GM13977 (cell line): ENCODE measurements around the gene PLXNB3.

ENCODE experiments used
- DNase-seq: peaks from one replicate; pipeline ENCODE4 v3.0.0; 2012; ENCODE audit warnings: low spot score
- in situ Hi-C: fragments of 300-500 bp; cut with MboI; formaldehyde crosslinking; loops from one replicate; pipeline ENCODE4 v1.12.0; 2022; ENCODE audit warnings: low sequenced_read_pairs, low pct_unique_long_range_greater_than_20kb, mixed read lengths, inconsistent platforms; ENCODE audit not compliant: unreplicated experiment
- TF ChIP-seq, protein P1 (sequence below): IDR thresholded peaks from 2 replicates; pipeline ENCODE4 v1.5.1; 2012; ENCODE audit warnings: mild to moderate bottlenecking, control low read depth; ENCODE audit not compliant: insufficient read depth; ENCODE audit errors: extremely low read depth, missing control alignments

The PLXNB3 gene

DNA sequence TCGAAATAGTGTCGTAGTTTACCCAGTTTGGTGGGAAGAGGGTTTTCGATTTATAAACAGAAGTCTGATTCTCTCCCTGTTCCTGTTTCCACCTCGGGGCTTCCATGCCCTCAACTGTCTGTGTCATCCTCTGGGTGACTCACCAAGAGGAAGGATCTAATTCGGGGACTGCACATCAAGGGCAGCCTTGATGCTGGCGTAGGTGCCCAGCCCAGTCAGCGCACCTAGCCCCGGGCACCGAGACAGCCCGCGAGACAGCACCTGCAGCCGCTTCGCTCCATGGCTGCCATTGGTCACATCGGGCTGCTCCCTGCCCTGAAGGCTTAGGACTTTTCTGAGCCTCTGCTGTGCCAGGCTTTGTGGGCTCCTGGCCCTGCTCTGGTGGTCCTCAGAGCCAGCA lies 31.6 kb upstream of the PLXNB3 start:
- in situ Hi-C loops, result no loop called here
- DNase-seq, result no peak
- TF ChIP-seq, protein P1, sequence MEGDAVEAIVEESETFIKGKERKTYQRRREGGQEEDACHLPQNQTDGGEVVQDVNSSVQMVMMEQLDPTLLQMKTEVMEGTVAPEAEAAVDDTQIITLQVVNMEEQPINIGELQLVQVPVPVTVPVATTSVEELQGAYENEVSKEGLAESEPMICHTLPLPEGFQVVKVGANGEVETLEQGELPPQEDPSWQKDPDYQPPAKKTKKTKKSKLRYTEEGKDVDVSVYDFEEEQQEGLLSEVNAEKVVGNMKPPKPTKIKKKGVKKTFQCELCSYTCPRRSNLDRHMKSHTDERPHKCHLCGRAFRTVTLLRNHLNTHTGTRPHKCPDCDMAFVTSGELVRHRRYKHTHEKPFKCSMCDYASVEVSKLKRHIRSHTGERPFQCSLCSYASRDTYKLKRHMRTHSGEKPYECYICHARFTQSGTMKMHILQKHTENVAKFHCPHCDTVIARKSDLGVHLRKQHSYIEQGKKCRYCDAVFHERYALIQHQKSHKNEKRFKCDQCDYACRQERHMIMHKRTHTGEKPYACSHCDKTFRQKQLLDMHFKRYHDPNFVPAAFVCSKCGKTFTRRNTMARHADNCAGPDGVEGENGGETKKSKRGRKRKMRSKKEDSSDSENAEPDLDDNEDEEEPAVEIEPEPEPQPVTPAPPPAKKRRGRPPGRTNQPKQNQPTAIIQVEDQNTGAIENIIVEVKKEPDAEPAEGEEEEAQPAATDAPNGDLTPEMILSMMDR, result no peak

DNA sequence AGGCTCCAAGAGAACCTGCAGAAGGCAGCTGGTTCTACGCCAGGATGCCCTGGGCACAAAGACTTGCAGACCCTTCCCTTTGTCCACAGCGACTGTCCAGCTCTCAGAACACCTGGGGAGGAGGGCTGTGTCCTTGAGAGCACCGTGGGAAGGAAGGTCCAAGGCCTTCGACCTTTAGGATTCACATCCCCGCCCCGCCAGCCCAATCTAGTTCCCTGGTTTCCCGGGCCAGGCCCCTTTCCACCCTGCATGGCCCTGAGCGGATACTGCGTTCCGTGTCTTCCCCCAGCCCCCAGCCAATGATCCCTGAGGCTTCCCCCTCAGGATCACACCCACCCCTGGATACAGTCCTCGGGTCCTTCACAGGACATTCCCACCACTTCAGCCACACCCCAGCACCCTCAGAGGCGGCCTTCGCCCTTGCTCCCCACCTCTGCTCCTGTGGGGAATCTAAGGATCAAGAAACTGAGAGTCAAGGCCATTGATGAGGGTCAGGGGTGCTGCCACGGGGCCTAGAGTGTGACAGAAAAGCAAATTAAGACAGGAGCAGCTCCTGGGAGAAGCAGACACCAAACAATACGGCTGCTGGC lies 30.3 kb upstream of the PLXNB3 start:
- in situ Hi-C loops, result no loop called here
- TF ChIP-seq, protein P1, result no peak
- no peak for DNase-seq

DNA sequence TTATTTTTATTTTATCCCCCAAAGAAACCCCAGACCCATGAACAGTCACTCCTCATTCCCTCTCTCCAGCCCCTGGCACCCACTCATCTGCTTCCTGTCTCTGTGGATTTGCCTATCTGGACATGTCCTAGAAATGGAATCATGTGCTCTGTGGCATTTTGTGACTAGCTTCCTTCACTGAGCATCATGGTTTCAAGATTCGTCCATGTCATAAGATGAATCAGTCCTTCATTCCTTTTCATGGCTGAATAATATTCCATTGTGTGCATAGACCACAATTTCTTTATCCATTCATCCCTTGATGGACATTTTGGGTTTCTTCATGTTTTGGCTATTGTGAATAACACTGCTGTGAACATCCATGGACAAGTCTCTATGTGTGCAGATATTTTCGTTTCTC lies 29.2 kb upstream of the PLXNB3 start:
- DNase-seq, result peak; percentile 4
- in situ Hi-C loops, result no loop called here
- TF ChIP-seq, protein P1, result no peak

DNA sequence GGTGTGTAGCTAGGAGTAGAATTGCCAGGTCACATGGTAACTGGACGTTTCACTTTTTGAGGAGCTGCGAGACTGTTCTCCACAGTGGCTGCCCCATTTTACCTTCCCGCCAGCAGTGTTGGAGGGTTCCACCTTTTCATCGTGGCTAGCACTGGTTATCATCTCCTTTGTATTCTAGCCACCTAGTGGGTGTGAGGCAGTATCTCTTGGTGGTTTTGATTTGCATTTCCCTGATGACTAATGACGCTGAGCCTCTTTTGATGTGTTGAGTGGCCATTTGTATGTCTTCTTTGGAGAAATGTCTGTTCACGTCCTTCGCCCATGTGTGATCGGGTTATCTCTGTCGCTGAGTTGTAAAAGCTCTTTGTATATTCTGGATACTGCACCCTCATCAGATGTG lies 28.8 kb upstream of the PLXNB3 start:
- DNase-seq, result peak; percentile 40
- in situ Hi-C loops, result no loop called here

DNA sequence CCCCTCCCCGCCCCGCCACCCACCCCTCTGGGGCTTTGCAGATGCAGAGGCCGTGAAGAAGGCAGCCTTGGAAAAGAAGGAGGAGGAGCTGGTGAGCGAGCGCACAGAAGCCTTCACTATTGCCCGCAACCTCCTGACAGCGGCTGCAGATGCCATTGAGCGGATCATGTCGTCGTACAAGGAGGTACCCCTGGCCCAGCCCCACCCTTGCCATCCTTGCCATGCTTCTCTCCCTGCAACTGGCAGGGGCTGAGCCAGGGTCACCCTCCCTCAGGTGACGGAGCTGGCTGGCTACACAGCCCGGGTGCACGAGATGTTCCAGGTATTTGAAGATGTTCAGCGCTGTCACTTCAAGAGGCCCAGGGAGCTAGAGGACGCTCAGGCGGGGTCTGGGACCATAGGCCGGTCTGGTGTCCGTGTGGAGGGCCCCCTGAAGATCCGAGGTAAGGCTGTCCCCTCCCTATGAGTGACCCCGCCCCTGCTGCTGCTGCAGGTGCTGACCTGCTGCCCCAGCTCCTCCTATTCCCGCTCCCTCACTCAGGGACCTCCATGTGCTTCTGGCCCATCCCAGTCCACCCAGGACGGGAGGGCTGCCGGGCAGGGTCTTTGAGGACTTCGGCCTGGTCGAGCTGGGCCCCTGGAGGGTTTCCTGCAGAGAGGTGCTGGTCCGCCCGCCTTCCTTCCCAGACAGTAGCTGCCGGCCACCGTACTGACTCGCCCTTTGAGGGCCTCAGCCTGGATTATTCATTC lies 27.8 kb upstream of the PLXNB3 start:
- peak; percentile 14 for DNase-seq
- in situ Hi-C loops, result no loop called here
- TF ChIP-seq, protein P1, result no peak

More for the DNA sequence above, 28.8 kb upstream of the PLXNB3 start:
- TF ChIP-seq, protein P1, result peak; percentile 18

DNA sequence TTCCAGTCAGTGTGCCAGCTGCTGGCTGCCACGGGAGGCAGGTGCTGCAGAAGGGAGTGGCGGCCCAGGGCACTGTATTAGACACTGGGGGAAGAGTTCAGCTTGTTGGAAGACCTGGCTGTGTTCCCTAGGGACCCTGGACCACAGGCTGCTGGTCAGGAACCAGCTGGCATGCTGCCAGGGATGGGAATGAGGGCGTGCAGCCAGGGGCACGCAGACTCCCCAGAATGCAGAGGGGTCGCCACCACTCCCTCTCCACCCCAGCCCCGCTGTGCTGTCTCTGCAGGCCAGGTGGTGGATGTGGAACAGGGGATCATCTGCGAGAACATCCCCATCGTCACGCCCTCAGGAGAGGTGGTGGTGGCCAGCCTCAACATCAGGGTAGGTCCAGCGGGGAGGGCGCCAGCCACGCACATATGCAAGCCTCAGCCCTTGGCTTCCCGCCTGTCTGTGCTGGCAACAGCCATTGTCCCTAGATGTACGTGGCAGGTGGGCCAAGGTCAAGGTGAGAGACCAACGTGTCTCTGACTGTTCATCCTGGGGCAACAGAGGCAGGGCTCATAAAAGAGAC lies 27.1 kb upstream of the PLXNB3 start:
- in situ Hi-C loops, result no loop called here
- DNase-seq, result peak; percentile 15
- TF ChIP-seq, protein P1, result no peak
